OCI-LY1 (cell line): ENCODE results near the gene PCDHB10.
"Not testable (repeated sequence)": the region's sequence is repeated elsewhere in the genome, so short reads cannot be mapped to it uniquely, and the experiment has no call there.

ENCODE experiments used
- H2AFZ ChIP-seq: fragments of 200-600 bp; sonication (generic), shearing (Covaris generic); 2 replicates; pipeline ENCODE4 v1.6.0; 2014; ENCODE audit warnings: antibody characterized with exemption, mild to moderate bottlenecking, low read length
- H3F3A ChIP-seq: fragments of 200-600 bp; sonication (generic), shearing (Covaris generic); 2 replicates; pipeline ENCODE4 v1.6.0; 2014; ENCODE audit warnings: mild to moderate bottlenecking, antibody characterized with exemption, low read length, moderate library complexity; ENCODE audit not compliant: insufficient read depth
- H3K27ac ChIP-seq: fragments of 200-600 bp; sonication (generic); 2 replicates; pipeline ENCODE4 v1.5.1; 2014; ENCODE audit warnings: low read length, mixed run types, mild to moderate bottlenecking, low read depth; ENCODE audit not compliant: poor library complexity, severe bottlenecking
- H3K27me3 ChIP-seq: fragments of 200-600 bp; sonication (generic); 2 replicates; pipeline ENCODE4 v1.6.0; 2014; ENCODE audit warnings: antibody characterized with exemption, mild to moderate bottlenecking, low read length, moderate library complexity; ENCODE audit not compliant: insufficient read depth
- H3K36me3 ChIP-seq: fragments of 200-600 bp; sonication (generic); 2 replicates; pipeline ENCODE4 v1.6.1; 2014; ENCODE audit warnings: mild to moderate bottlenecking, antibody characterized with exemption, low read length, moderate library complexity, mixed read lengths; ENCODE audit not compliant: insufficient read depth
- H3K4me1 ChIP-seq: fragments of 200-600 bp; sonication (generic); 2 replicates; pipeline ENCODE4 v1.5.1; 2014; ENCODE audit warnings: mild to moderate bottlenecking, low read length, moderate library complexity; ENCODE audit not compliant: insufficient read depth, severe bottlenecking
- H3K4me2 ChIP-seq: fragments of 200-600 bp; sonication (generic), shearing (Covaris generic); 2 replicates; pipeline ENCODE4 v1.6.1; 2014; ENCODE audit warnings: low read length
- H3K4me3 ChIP-seq: fragments of 200-600 bp; sonication (generic); 2 replicates; pipeline ENCODE4 v1.5.1; 2014; ENCODE audit warnings: low read length, low read depth, mild to moderate bottlenecking, mixed read lengths; ENCODE audit not compliant: poor library complexity, severe bottlenecking
- H3K79me2 ChIP-seq: fragments of 200-600 bp; shearing (Covaris generic); 2 replicates; pipeline ENCODE4 v1.6.1; 2016; ENCODE audit warnings: mixed run types, low read length, mixed read lengths; ENCODE audit not compliant: insufficient read depth
- H3K9ac ChIP-seq: fragments of 200-600 bp; sonication (generic), shearing (Covaris generic); 2 replicates; pipeline ENCODE4 v1.6.1; 2014; ENCODE audit warnings: mild to moderate bottlenecking, low read length, mixed read lengths
- H3K9me2 ChIP-seq: fragments of 200-600 bp; sonication (generic), shearing (Covaris generic); 2 replicates; pipeline ENCODE4 v1.6.1; 2014; ENCODE audit warnings: low read depth, mild to moderate bottlenecking, low read length, mixed read lengths
- H3K9me3 ChIP-seq: fragments of 200-600 bp; shearing (Covaris generic); 2 replicates; pipeline ENCODE4 v1.6.1; 2014; ENCODE audit warnings: low read length, mixed read lengths
- H4K20me1 ChIP-seq: fragments of 200-600 bp; sonication (generic), shearing (Covaris generic); 2 replicates; pipeline ENCODE4 v1.6.0; 2016; ENCODE audit warnings: mild to moderate bottlenecking, low read length; ENCODE audit not compliant: insufficient read depth
- EZH2 ChIP-seq: fragments of 200-600 bp; sonication (generic), shearing (Covaris generic); IDR thresholded peaks from 2 replicates; pipeline ENCODE4 v1.8.0; 2017; ENCODE audit warnings: borderline replicate concordance, mixed run types, mild to moderate bottlenecking, antibody characterized with exemption, low read length, moderate library complexity, mixed read lengths
- TF ChIP-seq, protein P1 (sequence below): fragments of 200-600 bp; sonication (generic), shearing (Covaris generic); IDR thresholded peaks from 2 replicates; pipeline ENCODE4 v1.5.1; 2017; ENCODE audit warnings: mild to moderate bottlenecking, antibody characterized with exemption, low read length, moderate library complexity, mixed read lengths

PCDHB10 gene

DNA sequence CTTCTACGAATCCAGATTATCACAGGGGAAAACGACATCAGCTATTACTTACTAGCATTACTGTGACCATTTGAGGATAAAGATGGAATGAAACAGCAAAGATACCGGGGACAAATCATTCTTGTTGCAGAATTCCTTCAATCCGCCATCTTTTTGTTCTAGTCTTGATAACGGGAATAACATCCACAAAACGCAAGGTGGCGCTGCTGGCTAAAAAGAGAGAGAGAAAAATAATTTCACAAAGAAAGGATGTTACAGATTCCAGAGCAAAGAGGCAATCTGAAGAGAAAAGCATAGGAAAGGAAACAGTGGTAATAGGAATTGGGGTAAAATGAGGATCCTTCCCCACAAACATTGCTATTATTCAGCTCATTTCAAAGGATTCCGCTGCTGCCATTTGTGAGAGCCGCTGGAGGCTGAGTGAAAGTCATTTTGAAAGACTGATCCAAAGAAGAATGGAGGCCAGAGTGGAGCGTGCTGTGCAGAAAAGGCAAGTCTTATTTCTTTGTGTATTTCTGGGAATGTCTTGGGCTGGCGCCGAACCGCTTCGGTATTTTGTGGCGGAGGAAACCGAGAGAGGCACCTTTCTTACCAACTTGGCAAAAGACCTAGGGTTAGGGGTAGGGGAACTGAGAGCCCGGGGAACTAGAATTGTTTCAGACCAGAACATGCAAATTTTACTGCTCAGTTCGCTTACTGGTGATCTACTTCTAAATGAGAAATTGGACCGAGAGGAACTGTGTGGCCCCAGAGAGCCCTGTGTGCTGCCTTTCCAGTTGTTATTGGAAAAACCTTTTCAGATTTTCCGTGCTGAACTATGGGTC lies 19.6 kb upstream of the PCDHB10 start, which contains the start of gene PCDHB7:
TSS of gene PCDHB7 (plus strand) at position 264 of the 824 bp plus-strand sequence. CDS start at position 456, 192 bp downstream.
- Histone ChIP-seq H3K9ac (no peak within 1 kb of the TSS), H3K36me3 (no peaks in the 10 kb centered on the region), H3K27ac (no peak within 1 kb of the TSS), H3K27me3 (no peaks in the 10 kb centered on the region), H4K20me1 (no peaks in the 10 kb centered on the region), H3K79me2 (no peaks in the 10 kb centered on the region), H3F3A (no peaks in the 10 kb centered on the region), H3K4me2 (peak within 1 kb of the TSS; percentile 17; the same call in 1 of the 2 replicates), H3K4me3 (no peak within 1 kb of the TSS), H2AFZ (0 out of 2 replicates have a peak within 1 kb of the TSS, but pooled peaks have one; percentile 15), H3K4me1 (no peaks in the 10 kb centered on the region), H3K9me2 (no peaks in the 10 kb centered on the region), H3K9me3 (no peaks in the 10 kb centered on the region)
- TF ChIP-seq, protein P1, sequence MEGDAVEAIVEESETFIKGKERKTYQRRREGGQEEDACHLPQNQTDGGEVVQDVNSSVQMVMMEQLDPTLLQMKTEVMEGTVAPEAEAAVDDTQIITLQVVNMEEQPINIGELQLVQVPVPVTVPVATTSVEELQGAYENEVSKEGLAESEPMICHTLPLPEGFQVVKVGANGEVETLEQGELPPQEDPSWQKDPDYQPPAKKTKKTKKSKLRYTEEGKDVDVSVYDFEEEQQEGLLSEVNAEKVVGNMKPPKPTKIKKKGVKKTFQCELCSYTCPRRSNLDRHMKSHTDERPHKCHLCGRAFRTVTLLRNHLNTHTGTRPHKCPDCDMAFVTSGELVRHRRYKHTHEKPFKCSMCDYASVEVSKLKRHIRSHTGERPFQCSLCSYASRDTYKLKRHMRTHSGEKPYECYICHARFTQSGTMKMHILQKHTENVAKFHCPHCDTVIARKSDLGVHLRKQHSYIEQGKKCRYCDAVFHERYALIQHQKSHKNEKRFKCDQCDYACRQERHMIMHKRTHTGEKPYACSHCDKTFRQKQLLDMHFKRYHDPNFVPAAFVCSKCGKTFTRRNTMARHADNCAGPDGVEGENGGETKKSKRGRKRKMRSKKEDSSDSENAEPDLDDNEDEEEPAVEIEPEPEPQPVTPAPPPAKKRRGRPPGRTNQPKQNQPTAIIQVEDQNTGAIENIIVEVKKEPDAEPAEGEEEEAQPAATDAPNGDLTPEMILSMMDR, result peak; percentile 78
- no peak for TF ChIP-seq EZH2

DNA sequence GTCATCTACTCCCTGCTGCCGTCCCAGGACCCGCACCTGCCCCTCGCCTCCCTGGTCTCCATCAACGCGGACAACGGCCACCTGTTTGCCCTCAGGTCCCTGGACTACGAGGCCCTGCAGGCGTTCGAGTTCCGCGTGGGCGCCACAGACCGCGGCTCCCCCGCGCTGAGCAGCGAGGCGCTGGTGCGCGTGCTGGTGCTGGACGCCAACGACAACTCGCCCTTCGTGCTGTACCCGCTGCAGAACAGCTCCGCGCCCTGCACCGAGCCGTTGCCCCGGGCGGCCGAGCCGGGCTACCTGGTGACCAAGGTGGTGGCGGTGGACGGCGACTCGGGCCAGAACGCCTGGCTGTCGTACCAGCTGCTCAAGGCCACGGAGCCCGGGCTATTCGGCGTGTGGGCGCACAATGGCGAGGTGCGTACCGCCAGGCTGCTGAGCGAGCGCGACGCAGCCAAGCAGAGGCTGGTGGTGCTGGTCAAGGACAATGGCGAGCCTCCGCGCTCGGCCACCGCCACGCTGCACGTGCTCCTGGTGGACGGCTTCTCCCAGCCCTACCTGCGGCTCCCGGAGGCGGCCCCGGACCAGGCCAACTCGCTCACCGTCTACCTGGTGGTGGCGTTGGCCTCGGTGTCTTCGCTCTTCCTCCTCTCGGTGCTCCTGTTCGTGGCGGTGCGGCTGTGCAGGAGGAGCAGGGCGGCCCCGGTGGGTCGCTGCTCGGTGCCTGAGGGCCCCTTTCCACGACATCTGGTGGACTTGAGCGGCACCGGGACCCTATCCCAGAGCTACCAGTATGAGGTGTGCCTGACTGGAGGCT lies 17.7 kb upstream of the PCDHB10 start:
- not testable (repeated sequence) for H4K20me1 ChIP-seq, H3K79me2 ChIP-seq, H3K9me3 ChIP-seq, H3K27me3 ChIP-seq, H3F3A ChIP-seq, H3K27ac ChIP-seq, H3K4me3 ChIP-seq, H3K36me3 ChIP-seq, H3K9ac ChIP-seq, H3K4me2 ChIP-seq, H3K9me2 ChIP-seq, H3K4me1 ChIP-seq, H2AFZ ChIP-seq

DNA sequence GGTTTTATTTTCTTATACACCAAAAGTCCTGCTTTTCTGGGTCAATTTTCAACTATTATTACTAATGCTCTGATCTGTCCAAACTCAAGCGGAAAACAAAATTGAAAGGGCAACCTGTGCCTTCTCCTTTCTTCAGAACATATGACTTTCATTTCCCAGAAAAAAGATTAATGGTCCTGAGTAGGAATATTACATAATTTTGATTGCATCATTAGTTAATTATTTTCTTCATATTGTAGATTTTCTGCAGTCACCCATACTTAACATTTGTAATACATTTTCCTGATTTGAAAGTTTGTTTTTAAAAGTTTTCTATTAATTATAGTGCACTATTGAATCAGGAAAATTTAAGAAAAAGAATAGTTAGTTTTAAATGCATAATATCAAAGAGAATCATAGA lies 16.2 kb upstream of the PCDHB10 start:
- H3K9me2 ChIP-seq, result no peaks in the 10 kb centered on the region
- H4K20me1 ChIP-seq, result no peaks in the 10 kb centered on the region
- no peak for TF ChIP-seq EZH2
- TF ChIP-seq, protein P1, result no peak
- H3K36me3 ChIP-seq, result no peaks in the 10 kb centered on the region
- H3K27me3 ChIP-seq, result no peaks in the 10 kb centered on the region
- H3F3A ChIP-seq, result no peaks in the 10 kb centered on the region
- H3K9ac ChIP-seq, result no peak overlapping the region
- H3K9me3 ChIP-seq, result no peaks in the 10 kb centered on the region
- no peaks in the 10 kb centered on the region for H3K4me1 ChIP-seq
- no peak overlapping the region for H2AFZ ChIP-seq
- no peak overlapping the region for H3K4me3 ChIP-seq
- H3K27ac ChIP-seq, result no peak overlapping the region
- no peak overlapping the region for H3K4me2 ChIP-seq
- H3K79me2 ChIP-seq, result no peaks in the 10 kb centered on the region

DNA sequence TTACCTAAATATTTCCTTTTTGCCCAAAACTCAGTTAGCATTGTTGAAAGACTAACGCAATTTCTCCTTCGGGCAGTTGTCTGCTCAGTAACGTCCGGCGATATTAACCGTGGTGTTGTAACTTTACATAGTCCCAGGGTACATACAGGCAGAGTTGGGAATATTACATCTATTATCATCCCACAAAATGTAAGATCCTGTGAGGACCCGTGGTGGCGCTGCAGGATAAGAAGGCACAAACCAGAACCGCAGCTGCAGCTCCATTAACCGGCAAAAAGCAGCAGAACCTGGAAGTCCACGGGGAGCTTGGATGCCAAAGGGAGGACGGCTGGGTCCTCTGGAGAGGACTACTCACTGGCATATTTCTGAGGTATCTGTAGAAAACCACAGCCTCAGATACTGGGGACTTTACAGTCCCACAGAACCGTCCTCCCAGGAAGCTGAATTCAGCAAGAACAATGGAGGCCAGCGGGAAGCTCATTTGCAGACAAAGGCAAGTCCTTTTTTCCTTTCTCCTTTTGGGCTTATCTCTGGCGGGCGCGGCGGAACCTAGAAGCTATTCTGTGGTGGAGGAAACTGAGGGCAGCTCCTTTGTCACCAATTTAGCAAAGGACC lies 14.5 kb upstream of the PCDHB10 start, which contains the start of gene PCDHB8:
TSS of gene PCDHB8 (plus strand) at position 214 of the 615 bp plus-strand sequence. CDS start at position 459, 245 bp downstream.
- not testable (repeated sequence) for H3K4me3 ChIP-seq, H3K9me3 ChIP-seq, H2AFZ ChIP-seq, H3K79me2 ChIP-seq, H3F3A ChIP-seq, H3K27ac ChIP-seq, H4K20me1 ChIP-seq, H3K9ac ChIP-seq, H3K4me2 ChIP-seq, H3K27me3 ChIP-seq, H3K4me1 ChIP-seq, H3K36me3 ChIP-seq, H3K9me2 ChIP-seq

DNA sequence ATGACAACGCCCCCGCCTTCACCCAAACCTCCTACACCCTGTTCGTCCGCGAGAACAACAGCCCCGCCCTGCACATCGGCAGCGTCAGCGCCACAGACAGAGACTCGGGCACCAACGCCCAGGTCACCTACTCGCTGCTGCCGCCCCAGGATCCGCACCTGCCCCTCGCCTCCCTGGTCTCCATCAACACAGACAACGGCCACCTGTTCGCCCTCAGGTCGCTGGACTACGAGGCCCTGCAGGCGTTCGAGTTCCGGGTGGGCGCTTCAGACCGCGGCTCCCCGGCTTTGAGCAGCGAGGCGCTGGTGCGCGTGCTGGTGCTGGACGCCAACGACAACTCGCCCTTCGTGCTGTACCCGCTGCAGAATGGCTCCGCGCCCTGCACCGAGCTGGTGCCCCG lies 12.8 kb upstream of the PCDHB10 start:
- not testable (repeated sequence) for H3K27ac ChIP-seq, H3F3A ChIP-seq, H3K4me3 ChIP-seq, H3K9ac ChIP-seq, H3K4me1 ChIP-seq, H3K9me2 ChIP-seq, H3K9me3 ChIP-seq, H3K79me2 ChIP-seq, H2AFZ ChIP-seq, H3K27me3 ChIP-seq, H3K36me3 ChIP-seq, H3K4me2 ChIP-seq, H4K20me1 ChIP-seq
